Endothelial cell (in vitro differentiated cells): ENCODE measurements around the gene CTSL. TPM values are rescaled to one million over a fixed set of nuclear protein-coding genes. Genes with fewer than 3 reads are reported as not detected.

Source experiments
- DNase-seq: peaks from one replicate; pipeline ENCODE4 v3.0.0; 2021; ENCODE audit warnings: low spot score
- H3K27ac Mint-ChIP-seq: one replicate; pipeline ENCODE4 v1.8.0; 2021; ENCODE audit warnings: mixed read lengths, inconsistent platforms; ENCODE audit not compliant: unreplicated experiment
- H3K27me3 Mint-ChIP-seq: one replicate; pipeline ENCODE4 v1.8.0; 2021; ENCODE audit warnings: mild to moderate bottlenecking, moderate library complexity, mixed read lengths, inconsistent platforms; ENCODE audit not compliant: unreplicated experiment
- H3K36me3 Mint-ChIP-seq: one replicate; pipeline ENCODE4 v1.8.0; 2021; ENCODE audit warnings: mild to moderate bottlenecking, low read depth, mixed read lengths, inconsistent platforms; ENCODE audit not compliant: unreplicated experiment
- H3K4me1 Mint-ChIP-seq: one replicate; pipeline ENCODE4 v1.8.0; 2021; ENCODE audit warnings: mild to moderate bottlenecking, mixed read lengths, inconsistent platforms; ENCODE audit not compliant: unreplicated experiment
- H3K4me3 Mint-ChIP-seq: one replicate; pipeline ENCODE4 v1.8.0; 2021; ENCODE audit warnings: mild to moderate bottlenecking, mixed read lengths, inconsistent platforms; ENCODE audit not compliant: unreplicated experiment
- H3K9me3 Mint-ChIP-seq: one replicate; pipeline ENCODE4 v1.8.0; 2021; ENCODE audit warnings: mixed read lengths, inconsistent platforms; ENCODE audit not compliant: unreplicated experiment
- total RNA-seq: library from RNA; stranded (reverse); fragmentation: NEBNext Ultra II Directional; extraction: Animal tissue kit (Norgen Biotek cat#: 25700); gene quantifications from one replicate; pipeline ENCODE4 v1.2.1, GENCODE V29; 2021; ENCODE audit not compliant: unreplicated experiment
- TF ChIP-seq, protein P1 (sequence below): fragments of 200-600 bp; sonication (generic); IDR thresholded peaks from one replicate; pipeline ENCODE4 v1.5.0; 2021; ENCODE audit warnings: antibody characterized with exemption; ENCODE audit not compliant: unreplicated experiment

The CTSL gene
- total RNA-seq, 1 donor from 2014 or later: 90.6 TPM

- Mint-ChIP-seq H3K27ac (no peak overlapping the region), H3K4me3 (no peak overlapping the region), H3K36me3 (no peaks in the 10 kb centered on the region), H3K9me3 (no peaks in the 10 kb centered on the region), H3K4me1 (peaks cover 11% of the 10 kb centered on the region), H3K27me3 (peaks cover 8% of the 10 kb centered on the region)
- DNase-seq: peak; percentile 60
- TF ChIP-seq, protein P1, sequence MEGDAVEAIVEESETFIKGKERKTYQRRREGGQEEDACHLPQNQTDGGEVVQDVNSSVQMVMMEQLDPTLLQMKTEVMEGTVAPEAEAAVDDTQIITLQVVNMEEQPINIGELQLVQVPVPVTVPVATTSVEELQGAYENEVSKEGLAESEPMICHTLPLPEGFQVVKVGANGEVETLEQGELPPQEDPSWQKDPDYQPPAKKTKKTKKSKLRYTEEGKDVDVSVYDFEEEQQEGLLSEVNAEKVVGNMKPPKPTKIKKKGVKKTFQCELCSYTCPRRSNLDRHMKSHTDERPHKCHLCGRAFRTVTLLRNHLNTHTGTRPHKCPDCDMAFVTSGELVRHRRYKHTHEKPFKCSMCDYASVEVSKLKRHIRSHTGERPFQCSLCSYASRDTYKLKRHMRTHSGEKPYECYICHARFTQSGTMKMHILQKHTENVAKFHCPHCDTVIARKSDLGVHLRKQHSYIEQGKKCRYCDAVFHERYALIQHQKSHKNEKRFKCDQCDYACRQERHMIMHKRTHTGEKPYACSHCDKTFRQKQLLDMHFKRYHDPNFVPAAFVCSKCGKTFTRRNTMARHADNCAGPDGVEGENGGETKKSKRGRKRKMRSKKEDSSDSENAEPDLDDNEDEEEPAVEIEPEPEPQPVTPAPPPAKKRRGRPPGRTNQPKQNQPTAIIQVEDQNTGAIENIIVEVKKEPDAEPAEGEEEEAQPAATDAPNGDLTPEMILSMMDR: peak; percentile 77
Measured at GRCh38 chr9:87684627-87685219, 41.2 kb upstream of the CTSL start.

DNA sequence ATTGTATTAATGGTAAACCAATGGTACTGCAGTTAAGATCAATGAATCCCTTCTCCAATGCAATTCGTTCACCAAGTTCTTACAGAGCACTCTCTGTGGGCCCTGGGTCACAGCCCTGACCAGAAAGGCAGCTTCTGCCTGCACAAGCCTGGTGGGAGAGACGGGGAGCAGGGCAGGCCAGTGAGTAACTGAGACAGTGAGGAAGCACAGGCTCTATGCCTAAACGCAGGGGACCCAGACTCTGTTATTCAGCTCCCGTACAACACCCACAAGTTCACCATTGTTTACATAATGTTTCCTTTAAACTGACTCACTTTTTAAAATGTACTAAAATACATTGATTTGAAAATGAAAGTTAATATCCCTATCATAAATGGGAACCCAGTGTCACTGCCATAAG, 40.5 kb upstream of the CTSL start:
- Mint-ChIP-seq H3K4me3 (no peak overlapping the region), H3K27me3 (peaks cover 8% of the 10 kb centered on the region), H3K27ac (no peak overlapping the region), H3K36me3 (no peaks in the 10 kb centered on the region), H3K4me1 (peaks cover 11% of the 10 kb centered on the region), H3K9me3 (no peaks in the 10 kb centered on the region)
- TF ChIP-seq, protein P1: no peak
- DNase-seq: no peak

- H3K36me3 Mint-ChIP-seq: no peaks in the 10 kb centered on the region
- H3K27ac Mint-ChIP-seq: no peak overlapping the region
- H3K27me3 Mint-ChIP-seq: peaks cover 8% of the 10 kb centered on the region
Measured at GRCh38 chr9:87685871-87686519, 39.9 kb upstream of the CTSL start.

GRCh38 chr9:87686520-87687090, 39.3 kb upstream of the CTSL start:
- Mint-ChIP-seq H3K9me3 (no peaks in the 10 kb centered on the region), H3K4me3 (no peak overlapping the region), H3K27ac (no peak overlapping the region), H3K36me3 (no peaks in the 10 kb centered on the region), H3K4me1 (peaks cover 11% of the 10 kb centered on the region), H3K27me3 (peaks cover 8% of the 10 kb centered on the region)
- DNase-seq: no peak
- TF ChIP-seq, protein P1: no peak

More at GRCh38 chr9:87685871-87686519, 39.9 kb upstream of the CTSL start:
- Mint-ChIP-seq H3K9me3 (no peaks in the 10 kb centered on the region), H3K4me3 (no peak overlapping the region), H3K4me1 (peaks cover 11% of the 10 kb centered on the region)
- TF ChIP-seq, protein P1: no peak
- DNase-seq: no peak

DNA sequence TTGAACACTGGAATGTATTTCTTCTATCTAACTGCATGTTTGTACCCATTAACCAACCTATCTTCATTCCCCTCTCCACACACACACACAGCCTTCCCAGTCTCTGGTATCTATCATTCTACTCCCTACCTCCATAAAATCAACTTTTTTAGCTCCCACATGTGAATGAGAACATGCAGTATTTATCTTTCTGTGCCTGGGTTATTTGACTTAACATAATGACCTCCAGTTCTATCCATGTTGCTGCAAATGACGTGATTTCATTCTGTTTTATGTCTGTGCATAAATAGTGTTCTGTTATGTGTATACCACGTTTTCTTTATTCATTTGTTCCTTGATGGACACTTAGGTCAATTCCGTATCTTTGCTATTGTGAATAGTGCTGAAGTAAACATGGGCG, 38.7 kb upstream of the CTSL start:
- Mint-ChIP-seq H3K4me3 (no peak overlapping the region), H3K36me3 (no peaks in the 10 kb centered on the region), H3K9me3 (no peaks in the 10 kb centered on the region), H3K4me1 (peaks cover 11% of the 10 kb centered on the region), H3K27ac (no peak overlapping the region), H3K27me3 (peaks cover 7% of the 10 kb centered on the region)
- DNase-seq: no peak
- TF ChIP-seq, protein P1: no peak
